Activated naive CD4-positive, alpha-beta T cell treated with anti-CD3 and anti-CD28 coated beads, Interleukin-2, amount 50 U/mL, for 72 hours (primary cell): ENCODE measurements around the gene CBFA2T3. TPM values are rescaled to one million over a fixed set of nuclear protein-coding genes. Genes with fewer than 3 reads are reported as not detected.

Experiments used
- ATAC-seq, 2 donors: fragments of 150-1000 bp; cut with Tn5 transposase; 2 replicates each; pipeline ENCODE4 v1.10.0; 2021; ENCODE audit warnings: mild to moderate bottlenecking in 2 of 2, moderate library complexity in 2 of 2
- DNase-seq, 2 donors: peaks; one replicate each; pipeline ENCODE4 v3.0.0; 2021 to 2022; ENCODE audit warnings: low spot score in 2 of 2
- H3K27ac Mint-ChIP-seq, 2 donors: one replicate each; pipeline ENCODE4 v1.8.0; 2022; ENCODE audit warnings: mild to moderate bottlenecking in 2 of 2, mixed read lengths in 2 of 2
- H3K36me3 Mint-ChIP-seq, 2 donors: one replicate each; pipeline ENCODE4 v1.8.0; 2022; ENCODE audit warnings: mixed read lengths in 2 of 2
- H3K9me3 Mint-ChIP-seq, 2 donors: one replicate each; pipeline ENCODE4 v1.8.0; 2022; ENCODE audit warnings: mixed read lengths in 2 of 2
- total RNA-seq, 2 donors: library from RNA; stranded (reverse); gene quantifications; one replicate each; pipeline ENCODE4 v1.2.3, GENCODE V29; 2022

CBFA2T3 gene
- total RNA-seq, 2 donors from 2014 or later = 0.76 to 1.1 TPM

- no peak for DNase-seq
- ATAC-seq = no peak
- Mint-ChIP-seq H3K9me3 (no peaks in the 10 kb centered on the region), H3K36me3 (no peaks in the 10 kb centered on the region), H3K27ac (no peak overlapping the region)
These were observed 59.7 kb downstream of the CBFA2T3 start for GRCh38 chr16:88917146-88917914.

GRCh38 chr16:88915639-88916327 lies 61.2 kb downstream of the CBFA2T3 start:
- DNase-seq = no peak
- ATAC-seq = no peak
- Mint-ChIP-seq H3K27ac (no peak overlapping the region), H3K9me3 (no peaks in the 10 kb centered on the region), H3K36me3 (no peaks in the 10 kb centered on the region)

- ATAC-seq (no peak), DNase-seq (no peak)
- Mint-ChIP-seq H3K9me3 (no peaks in the 10 kb centered on the region), H3K36me3 (no peaks in the 10 kb centered on the region), H3K27ac (no peak overlapping the region)
These were observed 62.1 kb downstream of the CBFA2T3 start for GRCh38 chr16:88914750-88915368.

- no peak for DNase-seq
- ATAC-seq = no peak
- Mint-ChIP-seq H3K9me3 (no peaks in the 10 kb centered on the region), H3K27ac (peak overlapping the region in 1 of 2 donors; percentile 75), H3K36me3 (no peaks in the 10 kb centered on the region)
These were observed 63.1 kb downstream of the CBFA2T3 start for GRCh38 chr16:88913870-88914269.

- ATAC-seq (no peak), DNase-seq (no peak)
- Mint-ChIP-seq H3K27ac (no peak overlapping the region), H3K9me3 (no peaks in the 10 kb centered on the region), H3K36me3 (no peaks in the 10 kb centered on the region)
These were observed 63.9 kb downstream of the CBFA2T3 start for GRCh38 chr16:88913001-88913612.

GRCh38 chr16:88912556-88912955 lies 64.5 kb downstream of the CBFA2T3 start:
- Mint-ChIP-seq H3K27ac (no peak overlapping the region), H3K9me3 (no peaks in the 10 kb centered on the region), H3K36me3 (no peaks in the 10 kb centered on the region)
- no peak for ATAC-seq
- DNase-seq = no peak

GRCh38 chr16:88911946-88912310 lies 65.1 kb downstream of the CBFA2T3 start:
- ATAC-seq (no peak), DNase-seq (no peak)
- H3K9me3 Mint-ChIP-seq = no peaks in the 10 kb centered on the region
- no peaks in the 10 kb centered on the region for H3K36me3 Mint-ChIP-seq
- H3K27ac Mint-ChIP-seq = no peak overlapping the region

- Mint-ChIP-seq H3K36me3 (no peaks in the 10 kb centered on the region), H3K27ac (no peak overlapping the region), H3K9me3 (no peaks in the 10 kb centered on the region)
- DNase-seq = no peak
- no peak for ATAC-seq
These were observed 65.7 kb downstream of the CBFA2T3 start for GRCh38 chr16:88911136-88911945.

- Mint-ChIP-seq H3K36me3 (no peaks in the 10 kb centered on the region), H3K9me3 (no peaks in the 10 kb centered on the region), H3K27ac (no peak overlapping the region)
- ATAC-seq = no peak
- DNase-seq = no peak
These were observed 66.5 kb downstream of the CBFA2T3 start for GRCh38 chr16:88910284-88911135.

- H3K27ac Mint-ChIP-seq = no peak overlapping the region
- no peaks in the 10 kb centered on the region for H3K36me3 Mint-ChIP-seq
- no peak for DNase-seq
- no peaks in the 10 kb centered on the region for H3K9me3 Mint-ChIP-seq
- ATAC-seq = no peak
These were observed 67.4 kb downstream of the CBFA2T3 start for GRCh38 chr16:88909431-88910210.

GRCh38 chr16:88908307-88908706 lies 68.7 kb downstream of the CBFA2T3 start:
- Mint-ChIP-seq H3K27ac (no peak overlapping the region), H3K36me3 (no peaks in the 10 kb centered on the region), H3K9me3 (no peaks in the 10 kb centered on the region)
- no peak for ATAC-seq
- DNase-seq = no peak

- Mint-ChIP-seq H3K36me3 (no peaks in the 10 kb centered on the region), H3K27ac (no peak overlapping the region), H3K9me3 (no peaks in the 10 kb centered on the region)
- DNase-seq (no peak), ATAC-seq (no peak)
These were observed 69.2 kb downstream of the CBFA2T3 start for GRCh38 chr16:88907768-88908167.

- no peaks in the 10 kb centered on the region for H3K9me3 Mint-ChIP-seq
- ATAC-seq (no peak), DNase-seq (no peak)
- no peaks in the 10 kb centered on the region for H3K36me3 Mint-ChIP-seq
- H3K27ac Mint-ChIP-seq = no peak overlapping the region
These were observed 70.4 kb downstream of the CBFA2T3 start for GRCh38 chr16:88906535-88907105.

GRCh38 chr16:88906020-88906419 lies 71.0 kb downstream of the CBFA2T3 start:
- H3K36me3 Mint-ChIP-seq = no peaks in the 10 kb centered on the region
- H3K27ac Mint-ChIP-seq = no peak overlapping the region
- H3K9me3 Mint-ChIP-seq = no peaks in the 10 kb centered on the region
- ATAC-seq = peak in 1 of 2 donors; percentile 11
- no peak for DNase-seq

- DNase-seq (peak in 1 of 2 donors; percentile 17), ATAC-seq (peak in 1 of 2 donors; percentile 63)
- Mint-ChIP-seq H3K9me3 (no peaks in the 10 kb centered on the region), H3K36me3 (no peaks in the 10 kb centered on the region), H3K27ac (no peak overlapping the region)
These were observed 71.4 kb downstream of the CBFA2T3 start for GRCh38 chr16:88905563-88905962.
